Gastrocnemius medialis (tissue), 4 donors: ENCODE data around the gene GALNT14.

Experiments used
- CTCF ChIP-seq, 5 experiments: fragments of 450-650 bp in 3 of 5; fragments of 200-600 bp in 2 of 5; sonication (generic) in 2 of 5; IDR thresholded peaks in 4 of 5; conservative IDR thresholded peaks in 1 of 5; 1 replicate in 4 of 5; 2 replicates in 1 of 5; pipeline ENCODE4 v1.5.1; 2016 to 2019; ENCODE audit warnings: antibody characterized with exemption in 5 of 5, mild to moderate bottlenecking in 3 of 5, moderate library complexity in 3 of 5
- POLR2A ChIP-seq, 2 donors: fragments of 450-650 bp; IDR thresholded peaks; one replicate each; pipeline ENCODE4 v1.6.1; 2017; ENCODE audit warnings: antibody characterized with exemption in 2 of 2, mild to moderate bottlenecking in 2 of 2, moderate library complexity in 2 of 2

GRCh38 chr2:31090188-31090587, 48.1 kb downstream of the GALNT14 start:
- no peak for TF ChIP-seq CTCF (IDR thresholded peaks at IDR 0.05 in 4 of 5, conservative IDR thresholded peaks at IDR 0.05 in 1 of 5)
- TF ChIP-seq POLR2A (IDR thresholded peaks at IDR 0.05) = no peak
